Endothelial cell of umbilical vein (primary cell): ENCODE measurements around the gene PAXX. TPM values are rescaled to one million over a fixed set of nuclear protein-coding genes. Genes with fewer than 3 reads are reported as not detected.

Source experiments
- BruUV-seq: library from RNA; stranded (reverse); fragments of 400-500 nt; replicated peaks from 2 replicates; lab custom pipeline; 2021; lab: Mats Ljungman, UMichigan
- CTCF ChIA-PET: fragments of 300-600, 350-600 bp; sonication (Branson Sonifier 250); formaldehyde crosslinking; loops from one replicate; lab custom pipeline; 2021; ENCODE audit warnings: antibody characterized with exemption, inconsistent platforms; lab: Charles Lee
- POLR2A ChIA-PET: fragments of 300-600, 350-600 bp; sonication (Branson Sonifier 250); formaldehyde crosslinking; loops from one replicate; lab custom pipeline; 2021; ENCODE audit warnings: antibody characterized with exemption, inconsistent platforms; lab: Charles Lee
- DNase-seq: peaks from one replicate; pipeline ENCODE4 v3.0.0-alpha.2; 2011; ENCODE audit warnings: low read depth, low spot score
- FAIRE-seq: peaks from 2 replicates; lab custom pipeline; 2011; peaks lifted over from hg19 to GRCh38; lab: Jason Lieb, UNC
- H2AFZ ChIP-seq: 2 replicates; pipeline ENCODE4 v1.6.0; 2012; ENCODE audit warnings: low read depth, low read length, control low read depth, inconsistent platforms
- H3K27ac ChIP-seq: 2 replicates; pipeline ENCODE4 v1.5.1; 2011; ENCODE audit warnings: low read depth, mild to moderate bottlenecking, control low read depth, low read length, moderate library complexity; ENCODE audit not compliant: insufficient read depth
- H3K27me3 ChIP-seq, 2 experiments: 2 replicates each; pipeline versions ENCODE4 v1.6.0 to v1.6.1; 2011; ENCODE audit warnings: low read length in 2 of 2, mixed read lengths in 1 of 2; ENCODE audit not compliant: control insufficient read depth in 2 of 2, insufficient read depth in 2 of 2
- H3K36me3 ChIP-seq, 2 experiments: 2 replicates in 1 of 2; 3 replicates in 1 of 2; pipeline ENCODE4 v1.5.1; 2011; ENCODE audit warnings: low read length in 2 of 2, mild to moderate bottlenecking in 1 of 2, moderate library complexity in 1 of 2; ENCODE audit not compliant: control insufficient read depth in 2 of 2, insufficient read depth in 2 of 2; ENCODE audit errors: extremely low read depth in 1 of 2
- H3K4me1 ChIP-seq: 3 replicates; pipeline ENCODE4 v1.5.1; 2011; ENCODE audit warnings: mild to moderate bottlenecking, low read length; ENCODE audit not compliant: control insufficient read depth, insufficient read depth; ENCODE audit errors: extremely low read depth
- H3K4me2 ChIP-seq: 2 replicates; pipeline ENCODE4 v1.6.1; 2011; ENCODE audit warnings: low read length, control low read depth, mixed read lengths; ENCODE audit not compliant: insufficient read depth
- H3K4me3 ChIP-seq, 3 experiments: fragments of 200-600 bp in 1 of 3; sonication (generic), shearing (Covaris generic) in 1 of 3; replicated peaks in 1 of 3; 2 replicates each; pipeline ENCODE4 v1.5.1; 2011 to 2016; ENCODE audit warnings: control low read depth in 3 of 3, low read length in 3 of 3, mild to moderate bottlenecking in 2 of 3, inconsistent platforms in 1 of 3, low read depth in 1 of 3, moderate library complexity in 1 of 3; ENCODE audit not compliant: insufficient read depth in 1 of 3
- H3K79me2 ChIP-seq: 2 replicates; pipeline ENCODE4 v1.6.0; 2012; ENCODE audit warnings: low read length, inconsistent platforms; ENCODE audit not compliant: control insufficient read depth, insufficient read depth
- H3K9ac ChIP-seq: replicated peaks from 2 replicates; pipeline ENCODE3; 2011; ENCODE audit warnings: low read length, control low read depth; ENCODE audit not compliant: insufficient read depth; ENCODE audit errors: extremely low read depth
- H3K9me1 ChIP-seq: replicated peaks from 3 replicates; pipeline ENCODE4 v1.6.0; 2011; ENCODE audit warnings: mild to moderate bottlenecking, low read length; ENCODE audit not compliant: control insufficient read depth, insufficient read depth; ENCODE audit errors: extremely low read depth
- H3K9me3 ChIP-seq: replicated peaks from 2 replicates; pipeline ENCODE4 v1.5.1; 2012; ENCODE audit warnings: low read length, inconsistent platforms; ENCODE audit not compliant: control insufficient read depth, insufficient read depth
- H4K20me1 ChIP-seq: replicated peaks from 2 replicates; pipeline ENCODE3; 2011; ENCODE audit warnings: mild to moderate bottlenecking, low read length; ENCODE audit not compliant: control insufficient read depth, insufficient read depth; ENCODE audit errors: extremely low read depth
- FOS ChIP-seq: IDR thresholded peaks from 2 replicates; pipeline ENCODE4 v1.6.1; 2011; ENCODE audit warnings: mild to moderate bottlenecking, low read length, moderate library complexity, borderline replicate concordance; ENCODE audit not compliant: insufficient read depth
- GATA2 ChIP-seq: IDR thresholded peaks from 2 replicates; pipeline ENCODE4 v1.7.0; 2011; ENCODE audit warnings: low read depth, mild to moderate bottlenecking, moderate library complexity, mixed read lengths, low read length; ENCODE audit not compliant: insufficient read length, insufficient read depth
- MYC ChIP-seq: IDR thresholded peaks from one replicate; pipeline ENCODE4 v1.6.1; 2011; ENCODE audit warnings: mild to moderate bottlenecking, low read depth, low read length
- POLR2AphosphoS5 ChIP-seq: IDR thresholded peaks from 2 replicates; pipeline ENCODE4 v1.6.1; 2012; ENCODE audit warnings: low read depth, mild to moderate bottlenecking, control low read depth, low read length, moderate library complexity; ENCODE audit not compliant: insufficient read depth
- dilution Hi-C: fragments of 300-500 bp; cut with MboI; formaldehyde crosslinking; loops from one replicate; pipeline ENCODE4 v1.15.0; 2019; ENCODE audit warnings: low sequenced_read_pairs; ENCODE audit not compliant: extremely low pct_ligation_motif_present
- intact Hi-C: fragments of 100-400 bp; cut with micrococcal nuclease; formaldehyde crosslinking; loops from one replicate; pipeline ENCODE4 v1.10.0; 2022
- polyA plus RNA-seq, 4 experiments: library from polyadenylated mRNA; depleted of rRNA in 3 of 4; stranded (reverse) in 3 of 4; unstranded in 1 of 4; fragments of >200 nt; gene quantifications; 2 replicates each; pipeline versions ENCODE4 v1.2.1 to v1.2.3, GENCODE V29; 2011 to 2012; ENCODE audit warnings: missing spikeins in 1 of 4
- total RNA-seq: library from RNA; stranded (reverse); gene quantifications from 2 replicates; pipeline ENCODE4 v1.2.3, GENCODE V29; 2021
- TF ChIP-seq, protein P1 (sequence below): IDR thresholded peaks from 2 replicates; pipeline ENCODE4 v1.6.1; 2011; ENCODE audit not compliant: insufficient read depth, insufficient read length
- TF ChIP-seq, protein P2 (sequence below), 2 donors: IDR thresholded peaks; 1 replicate in 1 of 2; 2 replicates in 1 of 2; pipeline ENCODE4 v1.5.1; 2011; ENCODE audit warnings: low read length in 2 of 2, mild to moderate bottlenecking in 2 of 2, moderate library complexity in 2 of 2, control low read depth in 1 of 2, inconsistent platforms in 1 of 2, low read depth in 1 of 2; ENCODE audit not compliant: insufficient read depth in 1 of 2; ENCODE audit errors: extremely low read depth in 1 of 2

PAXX gene
- total and polyA plus RNA-seq, 2 donors (not counting 3 experiments of a cell fraction or from before 2014, with no cell fraction given) = 34.0 to 35.0 TPM

DNA sequence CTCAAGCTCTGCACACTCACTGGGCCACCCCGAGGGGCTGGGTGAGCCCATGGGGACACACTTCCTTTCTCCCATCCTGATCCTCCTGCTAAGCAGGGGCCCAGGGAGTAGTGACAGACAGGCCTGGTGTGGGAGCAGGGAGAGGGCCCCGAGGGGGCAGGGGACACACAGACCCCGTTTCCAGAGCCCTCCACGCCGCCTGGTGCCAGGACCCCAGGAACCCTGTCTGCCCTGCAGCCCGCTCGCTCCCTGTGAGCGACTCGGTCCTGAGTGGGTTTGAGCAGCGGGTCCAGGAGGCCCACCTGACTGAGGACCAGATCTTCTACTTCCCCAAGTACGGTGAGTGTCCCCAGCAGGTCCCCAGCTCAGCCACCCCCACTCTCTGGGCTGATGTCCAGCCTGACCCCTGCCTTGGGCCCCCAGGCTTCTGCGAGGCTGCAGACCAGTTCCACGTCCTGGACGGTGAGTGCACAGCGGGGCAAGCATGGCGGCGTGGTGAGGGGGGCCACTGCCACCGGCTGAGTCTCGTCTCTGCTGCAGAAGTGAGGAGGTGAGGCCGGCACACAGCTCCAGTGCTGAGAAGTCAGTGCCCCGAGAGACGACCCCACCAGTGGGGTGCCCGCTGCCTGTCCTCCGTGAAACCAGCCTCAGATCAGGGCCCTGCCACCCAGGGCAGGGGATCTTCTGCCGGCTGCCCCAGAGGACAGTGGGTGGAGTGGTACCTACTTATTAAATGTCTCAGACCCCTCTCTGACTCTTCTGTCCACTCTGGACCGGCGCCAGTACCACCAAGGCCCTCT, 45.8 kb upstream of the PAXX start:
- no peak overlapping the region for H3K4me3 ChIP-seq
- FAIRE-seq (no peak), DNase-seq (no peak)
- no peaks in the 10 kb centered on the region for H4K20me1 ChIP-seq
- intact Hi-C loops = loop anchor here (5.0 kb wide), 1 partner anchor 46 kb away; the partner anchor contains the start of gene PAXX
- H3K9me3 ChIP-seq = no peaks in the 10 kb centered on the region
- no peak overlapping the region for H2AFZ ChIP-seq
- no peak overlapping the region for H3K27ac ChIP-seq
- no TSS peak for BruUV-seq
- H3K36me3 ChIP-seq = peaks cover 2 to 12% of the 10 kb centered on the region in 2 experiments
- no peaks in the 10 kb centered on the region for H3K27me3 ChIP-seq
- no peak overlapping the region for H3K4me2 ChIP-seq
- dilution Hi-C loops = loop anchor here (25.0 kb wide), 1 partner anchor 134 kb away; the partner anchor contains the start of gene RABL6
- peaks cover 5% of the 10 kb centered on the region for H3K4me1 ChIP-seq
- no peak overlapping the region for H3K9ac ChIP-seq
- CTCF ChIA-PET = interaction anchor here (0.8 to 2.4 kb wide), 3 partner anchors 83 to 100 kb away, joined by 3 to 111 read pairs (median 10); partner anchors contain the start of gene NPDC1
- POLR2A ChIA-PET = no interaction called here
- H3K79me2 ChIP-seq = peaks cover 25% of the 10 kb centered on the region
- TF ChIP-seq FOS (no peak), GATA2 (no peak), MYC (no peak), POLR2AphosphoS5 (no peak)
- TF ChIP-seq, protein P1, sequence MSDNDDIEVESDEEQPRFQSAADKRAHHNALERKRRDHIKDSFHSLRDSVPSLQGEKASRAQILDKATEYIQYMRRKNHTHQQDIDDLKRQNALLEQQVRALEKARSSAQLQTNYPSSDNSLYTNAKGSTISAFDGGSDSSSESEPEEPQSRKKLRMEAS = no peak
- TF ChIP-seq, protein P2, sequence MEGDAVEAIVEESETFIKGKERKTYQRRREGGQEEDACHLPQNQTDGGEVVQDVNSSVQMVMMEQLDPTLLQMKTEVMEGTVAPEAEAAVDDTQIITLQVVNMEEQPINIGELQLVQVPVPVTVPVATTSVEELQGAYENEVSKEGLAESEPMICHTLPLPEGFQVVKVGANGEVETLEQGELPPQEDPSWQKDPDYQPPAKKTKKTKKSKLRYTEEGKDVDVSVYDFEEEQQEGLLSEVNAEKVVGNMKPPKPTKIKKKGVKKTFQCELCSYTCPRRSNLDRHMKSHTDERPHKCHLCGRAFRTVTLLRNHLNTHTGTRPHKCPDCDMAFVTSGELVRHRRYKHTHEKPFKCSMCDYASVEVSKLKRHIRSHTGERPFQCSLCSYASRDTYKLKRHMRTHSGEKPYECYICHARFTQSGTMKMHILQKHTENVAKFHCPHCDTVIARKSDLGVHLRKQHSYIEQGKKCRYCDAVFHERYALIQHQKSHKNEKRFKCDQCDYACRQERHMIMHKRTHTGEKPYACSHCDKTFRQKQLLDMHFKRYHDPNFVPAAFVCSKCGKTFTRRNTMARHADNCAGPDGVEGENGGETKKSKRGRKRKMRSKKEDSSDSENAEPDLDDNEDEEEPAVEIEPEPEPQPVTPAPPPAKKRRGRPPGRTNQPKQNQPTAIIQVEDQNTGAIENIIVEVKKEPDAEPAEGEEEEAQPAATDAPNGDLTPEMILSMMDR (IDR thresholded peaks at IDR 0.05; ENCODE audit: extremely low read depth in 1 of 2, insufficient read depth in 1 of 2, low read depth in 1 of 2, low read length in 2 of 2) = no peak
- no peaks in the 10 kb centered on the region for H3K9me1 ChIP-seq
